ENCODE results near the gene KCNIP4. TPM values are rescaled to one million over a fixed set of nuclear protein-coding genes. Genes with fewer than 3 reads are reported as not detected.

KCNIP4 gene
- total and polyA plus RNA-seq, 2 donors (not counting 1 experiment from before 2014, with no cell fraction given): not detected

GRCh38 chr4:21320034-21320433 is 628.5 kb downstream of the KCNIP4 start:
- H4K20me1 ChIP-seq (ENCODE audit: control insufficient read depth, insufficient read depth, low read length, poor library complexity, severe bottlenecking): no peaks in the 10 kb centered on the region
- WGBS (ENCODE audit: insufficient coverage): 86% methylated on average over 1 of the region's 1 CpG
- Mint-ChIP-seq H3K4me1 (no peaks in the 10 kb centered on the region), H3K27me3 (no peaks in the 10 kb centered on the region), H3K4me3 (no peak overlapping the region), H3K27ac (no peak overlapping the region), H3K9me3 (ENCODE audit: insufficient read depth) (peaks cover 13% of the 10 kb centered on the region)
- intact Hi-C loops (cut with micrococcal nuclease): no loop called here
- no peak overlapping the region for H2AFZ ChIP-seq (ENCODE audit: insufficient read depth, low read depth, low read length, poor library complexity, severe bottlenecking)
- no peaks in the 10 kb centered on the region for H3K27me3 ChIP-seq (replicated peaks in 1 of 4; ENCODE audit: control extremely low read depth in 1 of 4, control insufficient read depth in 3 of 4, insufficient read depth in 4 of 4, low read length in 3 of 4)
- H3K36me3 ChIP-seq (replicated peaks in 1 of 2; ENCODE audit: control extremely low read depth in 1 of 2, control insufficient read depth in 1 of 2, extremely low read depth in 1 of 2, insufficient read depth in 2 of 2, low read length in 1 of 2): no peaks in the 10 kb centered on the region
- no peaks in the 10 kb centered on the region for H3K4me1 ChIP-seq (ENCODE audit: control insufficient read depth in 2 of 2, insufficient read depth in 2 of 2, low read length in 2 of 2)
- H3K9ac ChIP-seq (ENCODE audit: low read length): no peak overlapping the region
- CTCF ChIA-PET: no interaction called here
- POLR2A ChIA-PET: no interaction called here
- no peak overlapping the region for H3K27ac ChIP-seq (ENCODE audit: low read length in 2 of 2)
- H3K4me3 ChIP-seq (ENCODE audit: control extremely low read depth in 1 of 5, extremely low read depth in 1 of 5, insufficient read depth in 1 of 5, low read depth in 2 of 5, low read length in 4 of 5): no peak overlapping the region
- peaks cover 0 to 1% (median 0%) of the 10 kb centered on the region in 3 donors for H3K9me3 ChIP-seq (ENCODE audit: control extremely low read depth in 1 of 3, control insufficient read depth in 2 of 3, insufficient read depth in 1 of 3, low read length in 2 of 3)
- TF ChIP-seq CTCF (IDR thresholded peaks at IDR 0.05) (no peak), EZH2 (IDR thresholded peaks at IDR 0.05; ENCODE audit: borderline replicate concordance, insufficient read depth, low read depth, low read length, poor library complexity, severe bottlenecking) (no peak)
- no peaks in the 10 kb centered on the region for H3K79me2 ChIP-seq (ENCODE audit: control insufficient read depth, insufficient read depth, low read length)
- no peak overlapping the region for H3K4me2 ChIP-seq (replicated peaks; ENCODE audit: low read depth, low read length, poor library complexity, severe bottlenecking)
- ATAC-seq (ENCODE audit: low read depth) (no peak), DNase-seq (no peak)

- Histone ChIP-seq H3K4me3 (ENCODE audit: control extremely low read depth in 1 of 5, extremely low read depth in 1 of 5, insufficient read depth in 1 of 5, low read depth in 2 of 5, low read length in 4 of 5) (no peak overlapping the region), H2AFZ (ENCODE audit: insufficient read depth, low read depth, low read length, poor library complexity, severe bottlenecking) (no peak overlapping the region), H3K27me3 (replicated peaks in 1 of 4; ENCODE audit: control extremely low read depth in 1 of 4, control insufficient read depth in 3 of 4, insufficient read depth in 4 of 4, low read length in 3 of 4) (no peaks in the 10 kb centered on the region), H3K4me2 (replicated peaks; ENCODE audit: low read depth, low read length, poor library complexity, severe bottlenecking) (no peak overlapping the region), H3K9me3 (ENCODE audit: control extremely low read depth in 1 of 3, control insufficient read depth in 2 of 3, insufficient read depth in 1 of 3, low read length in 2 of 3) (peaks cover 0 to 3% (median 0%) of the 10 kb centered on the region in 3 donors), H3K9ac (ENCODE audit: low read length) (no peak overlapping the region), H4K20me1 (ENCODE audit: control insufficient read depth, insufficient read depth, low read length, poor library complexity, severe bottlenecking) (no peaks in the 10 kb centered on the region), H3K36me3 (replicated peaks in 1 of 2; ENCODE audit: control extremely low read depth in 1 of 2, control insufficient read depth in 1 of 2, extremely low read depth in 1 of 2, insufficient read depth in 2 of 2, low read length in 1 of 2) (no peaks in the 10 kb centered on the region), H3K4me1 (ENCODE audit: control insufficient read depth in 2 of 2, insufficient read depth in 2 of 2, low read length in 2 of 2) (no peaks in the 10 kb centered on the region), H3K27ac (ENCODE audit: low read length in 2 of 2) (no peak overlapping the region), H3K79me2 (ENCODE audit: control insufficient read depth, insufficient read depth, low read length) (no peaks in the 10 kb centered on the region)
- ChIA-PET POLR2A (no interaction called here), CTCF (no interaction called here)
- no peak overlapping the region for H3K27ac Mint-ChIP-seq
- H3K4me3 Mint-ChIP-seq: no peak overlapping the region
- no peak for ATAC-seq (ENCODE audit: low read depth)
- no peaks in the 10 kb centered on the region for H3K27me3 Mint-ChIP-seq
- no peaks in the 10 kb centered on the region for H3K4me1 Mint-ChIP-seq
- H3K9me3 Mint-ChIP-seq (ENCODE audit: insufficient read depth): peaks cover 3% of the 10 kb centered on the region
- intact Hi-C loops (cut with micrococcal nuclease): no loop called here
- DNase-seq: no peak
- TF ChIP-seq CTCF (IDR thresholded peaks at IDR 0.05) (no peak), EZH2 (IDR thresholded peaks at IDR 0.05; ENCODE audit: borderline replicate concordance, insufficient read depth, low read depth, low read length, poor library complexity, severe bottlenecking) (no peak)
- WGBS (ENCODE audit: insufficient coverage): no CpG with 5 or more reads among the region's 3 CpGs
Observed at GRCh38 chr4:21307709-21308108, 640.9 kb downstream of the KCNIP4 start.
